HG03558 (cell line): ENCODE results near the gene GHITM.
"Not testable (repeated sequence)": the region's sequence is repeated elsewhere in the genome, so short reads cannot be mapped to it uniquely, and the experiment has no call there.

Experiments
- ATAC-seq: cut with Tn5 transposase; IDR thresholded peaks from one replicate; pipeline ENCODE4 v1.9.1; 2021; ENCODE audit warnings: moderate number of reproducible peaks; ENCODE audit not compliant: unreplicated experiment; ENCODE audit errors: extremely low read depth

GHITM gene

DNA sequence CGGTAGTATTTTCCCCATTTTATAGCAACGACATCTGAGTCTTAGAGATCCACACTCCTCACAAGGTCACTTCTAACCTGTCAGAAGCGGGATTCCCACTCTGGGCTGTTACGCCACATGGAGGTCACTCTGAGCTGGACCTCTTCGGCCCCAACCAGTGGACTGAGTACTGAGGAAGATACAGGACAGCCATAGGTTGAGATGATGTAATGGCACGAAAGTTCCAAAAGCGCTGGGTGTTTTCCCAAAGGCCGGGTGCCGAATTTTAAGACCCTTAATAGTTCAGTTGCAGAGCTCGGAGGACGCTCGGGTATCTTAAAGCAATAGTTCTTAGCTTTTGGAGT lies 699 bp downstream of the GHITM start:
- no peak for ATAC-seq

DNA sequence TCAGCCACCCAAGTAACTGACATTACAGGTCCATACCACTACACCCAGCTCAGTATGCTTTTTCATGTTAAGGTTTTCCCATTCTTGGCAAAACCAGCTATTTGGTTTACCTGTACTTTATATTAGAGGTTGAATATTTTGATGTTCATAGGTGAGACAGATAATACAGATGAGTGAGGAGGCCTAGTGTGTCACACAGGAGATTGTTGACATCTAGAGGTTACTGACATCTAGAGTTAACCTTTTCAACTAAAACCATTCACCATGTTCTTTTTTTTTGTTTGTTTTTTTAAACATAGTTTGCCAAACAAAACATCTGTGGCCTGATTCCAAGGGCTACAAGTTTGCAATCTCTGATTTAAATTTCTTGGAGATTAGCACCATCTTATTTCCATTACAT lies 8.0 kb downstream of the GHITM start:
- no peak for ATAC-seq

DNA sequence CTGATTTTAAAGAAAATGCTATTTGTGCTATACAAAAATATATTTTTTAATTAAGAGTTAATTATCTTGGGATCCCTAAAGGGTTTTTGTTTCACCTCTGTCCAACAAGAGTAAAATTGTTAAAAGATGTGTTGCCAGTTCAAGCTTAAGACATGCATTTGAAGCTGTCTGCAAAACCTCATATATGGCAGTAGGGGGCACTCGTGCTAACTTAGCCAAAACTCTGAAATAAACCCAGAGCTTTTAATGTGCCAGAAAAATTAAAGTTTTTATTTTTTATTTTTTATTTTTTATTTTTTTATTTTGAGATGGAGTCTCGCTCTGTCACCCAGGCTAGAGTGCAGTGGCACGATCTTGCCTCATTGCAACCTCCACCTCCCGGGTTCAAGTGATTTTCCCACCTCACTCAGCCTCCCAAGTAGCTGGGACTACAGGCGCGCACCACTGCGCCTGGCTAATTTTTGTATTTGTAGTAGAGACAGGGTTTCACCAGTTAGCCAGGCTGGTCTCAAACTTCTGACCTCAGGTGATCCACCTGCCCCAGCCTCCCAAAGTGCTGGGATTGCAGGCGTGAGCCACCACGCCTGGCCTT lies 8.8 kb downstream of the GHITM start:
- ATAC-seq, result not testable (repeated sequence)

DNA sequence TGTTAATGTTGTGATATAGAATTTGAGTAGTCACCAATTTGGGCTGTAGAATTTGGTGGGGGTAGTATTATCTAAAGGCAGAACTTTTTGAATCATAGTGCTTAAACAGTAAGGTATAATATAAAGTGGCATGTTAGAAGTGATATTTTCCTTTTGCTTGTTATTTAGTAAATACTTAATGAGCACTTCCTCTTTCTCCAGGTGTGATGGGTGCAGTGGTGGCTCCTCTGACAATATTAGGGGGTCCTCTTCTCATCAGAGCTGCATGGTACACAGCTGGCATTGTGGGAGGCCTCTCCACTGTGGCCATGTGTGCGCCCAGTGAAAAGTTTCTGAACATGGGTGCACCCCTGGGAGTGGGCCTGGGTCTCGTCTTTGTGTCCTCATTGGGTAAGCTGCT lies 10.5 kb downstream of the GHITM start:
- no peak for ATAC-seq

DNA sequence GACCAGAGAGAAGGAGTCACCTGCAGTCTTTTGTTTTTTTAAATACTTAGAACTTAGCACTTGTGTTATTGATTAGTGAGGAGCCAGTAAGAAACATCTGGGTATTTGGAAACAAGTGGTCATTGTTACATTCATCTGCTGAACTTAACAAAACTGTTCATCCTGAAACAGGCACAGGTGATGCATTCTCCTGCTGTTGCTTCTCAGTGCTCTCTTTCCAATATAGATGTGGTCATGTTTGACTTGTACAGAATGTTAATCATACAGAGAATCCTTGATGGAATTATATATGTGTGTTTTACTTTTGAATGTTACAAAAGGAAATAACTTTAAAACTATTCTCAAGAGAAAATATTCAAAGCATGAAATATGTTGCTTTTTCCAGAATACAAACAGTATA lies 13.5 kb downstream of the GHITM start:
- no peak for ATAC-seq

DNA sequence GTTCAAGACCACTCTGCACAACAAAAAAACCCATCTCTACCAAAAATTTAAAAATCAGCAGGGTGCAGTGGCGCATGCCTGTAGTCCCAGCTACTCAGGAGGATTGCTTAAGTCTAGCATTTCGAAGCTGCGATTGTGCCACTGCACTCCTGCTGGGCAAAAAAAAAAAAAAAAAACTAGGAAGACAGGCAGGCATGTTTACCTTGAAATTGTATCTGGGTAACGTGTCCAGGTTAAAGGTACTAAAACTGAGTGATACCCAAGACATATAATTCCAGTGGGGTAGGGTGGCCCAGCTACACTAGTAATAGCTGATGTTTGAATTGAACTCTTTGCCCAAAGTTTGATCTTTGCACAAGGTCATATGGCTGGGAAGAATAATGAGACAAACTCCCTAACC lies 16.2 kb downstream of the GHITM start:
- no peak for ATAC-seq

DNA sequence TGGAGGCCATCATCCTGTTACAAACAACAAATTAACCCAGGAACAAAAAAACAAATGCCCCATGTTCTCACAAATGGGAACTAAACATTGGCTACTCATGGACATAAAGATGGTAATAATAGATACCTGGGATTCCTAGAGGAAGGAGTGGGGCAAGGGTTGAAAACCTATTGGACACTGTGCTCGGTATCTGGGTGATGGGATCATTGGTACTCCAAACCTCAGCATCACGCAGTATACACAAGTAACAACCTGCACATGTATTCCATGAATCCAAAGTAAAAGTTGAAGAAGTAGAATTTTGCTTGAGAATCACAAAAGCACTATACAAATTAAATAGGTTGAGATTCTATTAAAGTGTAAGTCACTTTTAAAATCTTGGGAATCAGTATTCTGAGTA lies 16.7 kb downstream of the GHITM start:
- no peak for ATAC-seq

DNA sequence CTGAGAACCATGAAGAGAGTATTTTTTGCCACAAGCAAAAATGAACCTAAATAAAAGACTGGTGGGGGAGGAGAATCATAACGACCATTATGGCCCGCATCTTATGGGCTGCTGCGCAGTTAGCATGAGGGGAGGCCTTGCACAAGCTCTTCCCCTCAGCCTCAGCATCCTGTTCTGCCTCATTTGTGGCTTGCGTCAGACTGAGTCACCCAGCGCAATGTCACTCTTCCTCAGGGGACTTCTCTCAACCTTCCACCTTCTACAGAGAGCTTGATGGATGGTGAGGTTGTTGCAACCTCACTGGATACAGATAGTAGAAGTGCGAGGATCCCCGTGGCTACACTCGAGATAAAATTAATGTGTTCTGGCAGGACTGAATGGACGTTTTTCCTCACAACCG lies 17.5 kb downstream of the GHITM start:
- no peak for ATAC-seq

DNA sequence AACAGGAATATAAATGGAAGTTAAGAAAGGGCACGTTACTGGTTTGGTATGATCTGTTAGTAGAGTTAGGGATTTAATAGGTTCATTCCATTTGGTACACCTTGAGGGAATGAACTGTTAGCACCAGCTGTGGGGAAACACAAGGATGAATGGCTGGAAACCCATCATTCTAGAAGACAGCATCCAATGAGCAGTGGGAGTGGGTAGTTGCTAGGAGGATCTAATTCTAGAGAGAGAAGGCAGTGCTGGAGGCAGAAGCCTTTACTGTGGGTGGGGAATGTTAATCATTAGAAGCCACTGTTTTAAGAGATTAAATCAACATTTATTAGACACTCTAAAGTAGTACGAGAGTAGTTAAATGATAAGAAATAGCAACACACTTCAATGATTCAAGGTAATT lies 18.8 kb downstream of the GHITM start:
- no peak for ATAC-seq

DNA sequence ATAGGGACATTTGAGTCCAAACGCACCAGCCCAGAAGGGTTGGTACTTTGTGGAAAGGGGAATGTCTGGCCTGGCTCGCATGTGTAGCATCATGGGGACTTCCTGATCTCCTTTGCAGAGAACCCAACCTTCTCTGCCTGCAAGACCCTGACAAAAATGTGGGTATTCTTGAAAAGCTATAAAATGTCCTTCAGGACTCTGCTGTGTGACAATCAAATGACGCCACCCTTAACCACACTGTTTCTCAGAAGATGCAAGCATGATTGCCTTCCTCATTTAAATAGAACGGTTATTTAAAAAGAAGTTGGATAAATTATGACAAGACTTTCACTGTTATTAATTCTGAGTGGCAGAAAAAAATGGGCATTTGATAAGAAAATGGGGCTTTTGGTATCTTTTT lies 19.2 kb downstream of the GHITM start:
- no peak for ATAC-seq

DNA sequence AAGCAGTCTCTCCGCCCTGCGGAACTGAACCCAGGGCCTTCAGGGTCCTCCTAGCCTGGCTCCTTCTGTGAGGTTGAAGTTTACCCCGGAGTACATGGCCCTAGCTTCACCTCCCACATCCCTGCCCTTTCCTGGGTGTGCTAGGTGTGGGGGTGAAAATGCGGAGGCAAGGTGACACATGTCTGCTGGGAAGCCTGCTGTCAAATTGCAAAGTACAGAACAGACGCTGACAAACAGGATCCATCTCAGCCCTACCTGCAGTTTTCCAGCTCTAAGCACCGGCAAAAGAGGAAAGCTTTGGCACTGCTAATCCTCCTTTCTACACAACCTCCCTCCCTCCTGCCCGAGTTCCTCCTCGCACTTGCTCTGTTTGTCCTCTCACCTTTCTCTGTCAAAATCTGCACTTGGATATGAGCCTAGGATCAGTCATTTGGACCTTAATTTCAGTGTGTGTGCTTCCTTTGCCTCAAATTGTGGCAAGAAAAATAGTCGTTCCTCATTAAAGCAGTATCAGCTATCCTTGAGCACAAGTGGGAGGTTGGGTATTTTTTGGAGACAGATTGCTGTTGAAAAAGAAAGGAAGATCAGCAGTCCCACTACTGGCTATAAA lies 19.9 kb downstream of the GHITM start:
- no peak for ATAC-seq

DNA sequence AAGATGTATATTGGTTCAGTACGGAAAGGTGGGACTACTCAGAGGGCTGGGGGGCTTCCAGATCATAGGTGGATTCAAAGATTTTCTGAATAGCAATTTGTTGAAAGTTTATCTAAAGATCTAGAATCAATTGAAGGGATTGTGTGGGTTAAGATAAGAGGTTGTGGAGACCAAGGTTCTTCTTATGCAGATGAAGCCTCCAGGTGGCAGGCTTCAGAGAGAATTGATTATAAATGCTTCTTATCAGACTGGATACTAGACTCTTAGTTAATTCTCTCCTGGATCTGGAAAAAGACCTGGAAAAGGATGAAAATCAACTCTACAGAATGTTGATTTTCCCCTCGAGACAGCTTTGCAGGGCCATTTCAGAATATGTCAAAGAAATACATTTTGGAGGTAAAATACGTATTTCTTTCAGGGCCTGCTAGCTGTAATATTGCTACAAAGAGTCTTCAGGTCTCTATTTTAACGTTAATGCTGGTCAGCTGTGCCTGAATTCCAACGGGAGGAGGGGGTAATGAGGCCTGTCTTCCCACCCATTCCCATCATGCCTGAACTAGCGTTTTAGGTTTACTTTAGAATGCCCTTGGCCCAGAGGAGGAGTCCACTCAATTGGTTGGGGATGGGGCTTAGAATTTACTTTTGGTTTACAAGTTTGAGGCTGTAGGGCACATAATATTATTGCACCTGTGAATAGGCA lies 21.5 kb downstream of the GHITM start:
- ATAC-seq, result no peak

DNA sequence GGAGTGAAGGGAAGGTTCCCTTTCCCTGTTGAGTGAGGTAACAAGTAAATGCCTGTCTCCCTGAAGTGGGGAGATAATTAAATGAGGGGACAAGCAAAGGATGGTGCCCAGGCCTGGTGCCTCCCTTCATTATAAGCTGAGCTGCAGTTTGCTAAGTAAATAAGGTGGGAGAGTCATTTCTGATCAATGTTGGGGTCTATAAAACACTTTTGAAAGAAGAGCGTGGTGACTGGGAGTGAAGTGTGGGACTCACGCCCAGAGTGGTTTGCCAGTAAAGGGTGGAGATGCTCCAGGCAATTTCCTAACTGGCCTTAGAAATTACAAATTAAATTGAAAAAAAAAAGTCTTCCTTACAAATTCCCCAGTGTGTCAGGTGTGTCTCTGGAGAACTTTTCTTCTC lies 24.7 kb downstream of the GHITM start:
- ATAC-seq, result no peak

DNA sequence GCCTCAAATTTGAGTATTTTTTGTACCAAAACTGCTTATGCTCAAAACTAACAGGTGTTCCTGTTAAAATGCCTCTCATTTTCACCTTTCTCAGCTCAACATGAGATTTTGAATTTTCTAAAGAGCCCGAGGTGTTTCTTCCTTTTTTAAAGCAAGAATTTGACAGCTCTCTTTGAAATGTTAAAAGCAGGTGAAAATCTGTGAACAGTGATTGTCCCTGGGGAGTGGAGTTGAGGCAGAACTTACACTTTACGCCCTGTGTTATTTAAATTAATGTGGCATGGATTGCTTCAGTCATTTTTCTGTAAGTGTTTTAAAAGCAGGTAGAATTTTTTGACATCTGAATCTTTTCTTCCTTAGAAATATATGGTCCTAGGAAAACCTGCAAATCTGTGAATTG lies 25.1 kb downstream of the GHITM start:
- ATAC-seq, result no peak

DNA sequence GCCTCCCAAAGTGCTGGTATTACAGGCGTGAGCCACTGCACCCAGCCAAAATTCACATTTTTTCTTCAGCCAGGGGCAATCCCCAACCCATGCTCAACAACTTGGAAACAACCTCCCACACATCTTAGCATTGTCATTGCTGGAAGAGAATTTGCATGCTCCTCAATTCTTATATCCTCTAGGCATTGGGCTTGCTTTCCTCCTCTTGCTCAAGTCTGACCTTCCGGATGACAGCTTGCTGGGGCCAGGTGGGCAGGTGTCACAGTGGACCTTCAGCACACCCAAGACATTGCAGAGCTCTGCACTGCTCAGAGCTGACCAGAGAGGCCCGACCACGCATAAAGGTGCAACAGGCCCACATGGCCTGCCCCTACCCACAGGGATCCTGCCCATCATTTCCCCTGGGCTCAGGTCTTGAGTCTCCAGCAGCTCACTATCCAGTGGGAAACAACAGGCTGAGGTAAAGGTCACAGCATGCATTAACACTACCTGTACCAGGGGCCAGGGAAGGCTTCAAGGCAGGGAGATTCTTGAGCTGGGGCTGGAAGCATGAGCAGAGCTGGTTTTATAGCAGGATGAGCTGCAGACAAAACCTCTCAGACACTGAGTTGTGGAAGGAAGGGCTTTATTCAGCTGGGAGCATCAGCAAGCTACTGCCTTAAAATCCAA lies 27.4 kb downstream of the GHITM start:
- no peak for ATAC-seq

DNA sequence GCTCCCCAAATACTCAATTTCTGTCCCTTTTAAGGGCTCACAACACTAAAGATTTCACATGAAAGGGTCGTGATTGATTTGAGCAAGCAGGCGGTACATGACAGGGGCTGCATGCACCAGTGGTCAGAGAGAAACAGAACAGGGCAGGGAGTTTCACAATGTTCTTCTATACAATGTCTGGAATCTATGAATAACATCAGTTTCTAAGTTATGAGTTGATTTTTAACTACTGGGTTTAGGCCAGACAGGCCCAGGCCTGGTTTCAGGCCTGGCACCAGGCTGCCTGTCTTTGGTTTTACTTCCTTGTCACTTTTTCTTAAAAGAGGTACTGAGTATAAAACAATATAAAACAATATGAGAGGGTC lies 28.0 kb downstream of the GHITM start:
- ATAC-seq, result not testable (repeated sequence)

DNA sequence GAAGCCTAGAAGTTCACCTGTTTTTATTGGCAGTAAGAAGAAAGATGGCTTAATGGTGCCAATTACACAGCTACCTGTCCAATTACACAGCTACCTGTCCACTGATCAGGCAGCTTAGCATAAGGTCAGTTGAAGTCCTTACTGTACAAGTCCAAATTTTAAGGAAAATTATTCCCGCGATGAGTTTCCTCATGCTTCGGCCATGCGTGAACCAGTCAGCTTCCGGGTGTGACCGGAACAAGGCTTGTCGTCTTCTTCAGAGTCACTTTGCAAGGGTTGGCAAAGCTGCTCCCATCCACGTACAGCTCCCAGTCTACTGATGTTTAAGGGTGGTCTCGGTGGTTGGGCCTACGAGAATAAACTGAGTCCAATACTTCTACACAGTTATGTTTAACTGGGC lies 29.1 kb downstream of the GHITM start:
- ATAC-seq, result not testable (repeated sequence)

DNA sequence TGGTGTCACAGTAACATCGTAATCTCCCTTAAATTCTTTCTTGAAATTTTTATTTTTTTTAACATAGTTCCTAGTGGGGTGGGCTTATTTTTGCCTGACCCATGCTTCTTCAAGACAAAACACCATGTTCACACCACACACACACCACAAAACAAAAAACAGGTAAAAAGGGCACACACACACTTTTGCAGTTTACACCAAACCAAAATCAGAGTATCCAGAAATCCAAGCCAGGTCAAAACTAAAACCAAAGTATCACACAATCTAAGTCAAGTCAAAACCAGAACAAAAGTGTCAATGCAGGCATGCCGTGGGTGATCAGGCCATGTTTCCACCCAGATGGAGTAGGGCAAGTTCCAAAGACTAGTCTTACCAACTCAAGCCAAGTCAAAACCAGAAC lies 31.9 kb downstream of the GHITM start:
- ATAC-seq, result not testable (repeated sequence)

DNA sequence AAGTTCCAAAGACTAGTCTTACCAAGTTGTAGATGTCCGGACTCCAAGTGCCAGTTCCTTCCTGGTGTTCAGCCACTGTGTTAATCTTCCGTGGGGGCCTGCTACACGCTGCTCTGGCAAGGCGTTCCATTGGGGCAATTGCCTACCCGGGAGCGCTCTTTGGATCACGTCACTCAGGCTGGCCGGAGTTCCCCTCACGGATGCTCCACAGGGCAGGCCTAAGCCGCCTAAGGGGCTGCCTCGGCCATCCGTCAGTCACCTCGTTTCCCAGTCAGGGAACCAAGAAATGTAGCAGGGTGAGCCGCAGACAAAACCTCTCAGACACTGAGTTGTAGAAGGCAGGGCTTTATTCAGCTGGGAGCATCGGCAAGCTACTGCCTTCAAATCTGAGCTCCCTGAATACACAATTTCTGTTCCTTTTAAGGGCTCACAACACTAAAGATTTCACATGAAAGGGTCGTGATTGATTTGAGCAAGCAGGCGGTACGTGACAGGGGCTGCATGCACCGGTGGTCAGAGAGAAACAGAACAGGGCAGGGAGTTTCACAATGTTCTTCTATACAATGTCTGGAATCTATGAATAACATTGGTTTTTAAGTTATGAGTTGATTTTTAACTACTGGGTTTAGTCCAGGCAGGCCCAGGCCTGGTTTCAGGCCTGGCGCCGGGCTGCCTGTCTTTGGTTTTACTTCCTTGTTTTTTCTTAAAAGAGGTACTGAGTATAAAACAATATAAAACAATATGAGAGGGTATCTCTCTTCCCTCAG lies 32.6 kb downstream of the GHITM start:
- not testable (repeated sequence) for ATAC-seq

DNA sequence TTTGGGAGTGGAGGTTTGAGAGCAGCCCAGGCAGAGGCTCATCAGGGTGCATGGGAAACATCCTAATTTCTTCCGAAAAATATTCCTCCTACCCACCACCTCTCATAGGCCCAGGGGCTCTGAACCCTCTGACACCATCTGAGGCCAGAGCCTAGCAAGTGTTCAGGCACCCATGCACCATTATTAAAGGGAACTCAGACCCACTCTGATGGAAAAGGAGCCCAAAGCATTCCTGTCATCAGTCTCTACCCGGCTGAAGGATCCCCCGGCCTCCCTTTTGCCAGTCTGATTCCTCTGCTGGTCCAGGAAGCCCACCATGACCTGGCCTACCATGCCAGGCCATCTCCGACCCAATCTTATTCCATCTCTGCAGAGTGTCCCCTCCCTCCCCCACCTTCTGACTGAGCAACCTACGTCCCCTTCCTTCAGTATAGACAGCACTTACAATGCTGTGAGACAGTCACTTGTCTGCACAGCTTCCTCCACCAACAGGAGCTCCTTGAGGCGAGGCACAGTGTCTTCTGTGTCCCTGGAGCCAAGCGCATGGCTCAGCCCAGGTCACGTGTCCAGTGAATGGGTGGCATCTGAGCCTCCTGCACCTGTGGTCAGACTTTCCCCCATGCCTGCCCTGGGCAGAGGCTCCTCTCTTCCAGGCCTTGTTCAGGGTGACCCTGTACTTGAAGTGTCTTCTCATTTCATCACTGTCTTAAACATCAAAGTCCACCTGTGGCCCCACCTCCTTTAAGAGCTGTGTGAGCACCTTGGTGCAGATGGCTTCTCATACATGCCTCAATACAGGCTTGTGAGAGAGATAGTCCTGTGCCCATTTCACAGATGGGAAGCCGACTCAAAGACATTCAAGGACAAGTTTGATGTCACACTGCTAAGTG lies 33.4 kb downstream of the GHITM start:
- no peak for ATAC-seq
